K562 (cell line): ENCODE measurements around the gene DLG4. TPM values are rescaled to one million over a fixed set of nuclear protein-coding genes. Genes with fewer than 3 reads are reported as not detected.

Experiments used
- BMI1 ChIP-seq: fragments of 150-350 bp; IDR thresholded peaks from 2 replicates; pipeline ENCODE4 v1.6.1; 2014; ENCODE audit warnings: low read length
- CCAR2 ChIP-seq: fragments of 200-400 bp; formaldehyde crosslinking; IDR thresholded peaks from 2 replicates; pipeline ENCODE4 v1.6.1; 2017; ENCODE audit warnings: mild to moderate bottlenecking, low read depth, low read length
- CLOCK ChIP-seq: fragments of 250-450 bp; sonication (Bioruptor Pico); IDR thresholded peaks from 2 replicates; pipeline ENCODE4 v1.4.0; 2020; ENCODE audit warnings: mild to moderate bottlenecking, moderate library complexity, borderline replicate concordance
- COPS2 ChIP-seq: fragments of 450-650 bp; conservative IDR thresholded peaks from 2 replicates; pipeline ENCODE4 v1.6.1; 2016; ENCODE audit warnings: mild to moderate bottlenecking, moderate library complexity
- FOXJ2 ChIP-seq: fragments of 200-800 bp; sonication (Bioruptor generic); IDR thresholded peaks from 2 replicates; pipeline ENCODE4 v1.6.1; 2016; ENCODE audit warnings: missing genetic modification characterization, missing compliant biosample characterization
- GATAD2B ChIP-seq: fragments of 450-650 bp; IDR thresholded peaks from 2 replicates; pipeline ENCODE4 v1.6.1; 2017; ENCODE audit warnings: mild to moderate bottlenecking, borderline replicate concordance
- HIVEP1 ChIP-seq: fragments of 250-450 bp; sonication (Bioruptor Pico); IDR thresholded peaks from 2 replicates; pipeline ENCODE4 v1.4.0; 2020; ENCODE audit warnings: mild to moderate bottlenecking
- ID3 ChIP-seq, 2 experiments: fragments of 250-450 bp in 1 of 2; fragments of 450-650 bp in 1 of 2; sonication (Bioruptor Pico) in 1 of 2; IDR thresholded peaks; 2 replicates each; pipeline versions ENCODE4 v1.6.1 to v1.8.0; 2016 to 2021; ENCODE audit warnings: mild to moderate bottlenecking in 2 of 2, moderate library complexity in 2 of 2, missing compliant biosample characterization in 1 of 2, missing genetic modification characterization in 1 of 2
- KLF1 ChIP-seq: fragments of 450-650 bp; IDR thresholded peaks from 2 replicates; pipeline ENCODE4 v1.6.1; 2016; ENCODE audit warnings: missing genetic modification characterization, missing compliant biosample characterization
- MTA1 ChIP-seq: fragments of 450-650 bp; IDR thresholded peaks from 2 replicates; pipeline ENCODE4 v1.6.1; 2017; ENCODE audit warnings: borderline replicate concordance
- NFE2L1 ChIP-seq: fragments of 450-650 bp; IDR thresholded peaks from 2 replicates; pipeline ENCODE4 v1.6.1; 2016; ENCODE audit warnings: missing genetic modification characterization, low read depth, mild to moderate bottlenecking, missing compliant biosample characterization, moderate library complexity, borderline replicate concordance
- NKRF ChIP-seq: fragments of 450-650 bp; IDR thresholded peaks from 2 replicates; pipeline ENCODE4 v1.6.1; 2016; ENCODE audit warnings: borderline replicate concordance
- NR1H2 ChIP-seq: sonication (generic); formaldehyde crosslinking; IDR thresholded peaks from 2 replicates; pipeline ENCODE4 v1.4.0; 2020; ENCODE audit warnings: mild to moderate bottlenecking, missing genetic modification reagents
- POLR3A ChIP-seq: IDR thresholded peaks from 2 replicates; pipeline ENCODE4 v1.6.1; 2011; ENCODE audit warnings: borderline replicate concordance, mild to moderate bottlenecking, moderate library complexity; ENCODE audit not compliant: insufficient read length, insufficient read depth; ENCODE audit errors: extremely low read depth
- STAT5A ChIP-seq: IDR thresholded peaks from 2 replicates; pipeline ENCODE4 v1.6.1; 2012; ENCODE audit warnings: low read length, inconsistent platforms, borderline replicate concordance
- TAF15 ChIP-seq: fragments of 200-400 bp; formaldehyde crosslinking; IDR thresholded peaks from 2 replicates; pipeline ENCODE4 v1.6.1; 2017; ENCODE audit warnings: mild to moderate bottlenecking, low read depth, low read length, moderate library complexity
- VEZF1 ChIP-seq: fragments of 200-800 bp; sonication (Bioruptor generic); IDR thresholded peaks from 2 replicates; pipeline ENCODE4 v1.6.1; 2017; ENCODE audit warnings: missing genetic modification characterization, missing compliant biosample characterization
- ZNF445 ChIP-seq: fragments of 250-450 bp; sonication (Bioruptor Pico); IDR thresholded peaks from 2 replicates; pipeline ENCODE4 v1.4.0; 2020; ENCODE audit warnings: low read depth, mild to moderate bottlenecking, moderate library complexity
- polyA plus RNA-seq, 8 experiments: library from polyadenylated mRNA; depleted of rRNA in 4 of 8; stranded (reverse) in 5 of 8; unstranded in 3 of 8; fragments of >200 nt; fragmentation: Nextera tagmentation in 2 of 8; fragmentation: Illumina TruSeq in 1 of 8; extraction: Ambion mirVana in 2 of 8; extraction: Trizol in 1 of 8; gene quantifications; 2 replicates each; pipeline versions ENCODE4 v1.2.1 to v1.2.3, GENCODE V29; 2011 to 2014; ENCODE audit warnings: inconsistent platforms in 1 of 8, missing spikeins in 1 of 8
- total RNA-seq, 7 experiments: library from RNA; depleted of rRNA in 6 of 7; stranded (reverse); fragments of >200 nt in 6 of 7; fragmentation: Illumina TruSeq in 2 of 7; extraction: Trizol in 2 of 7; gene quantifications; 2 replicates each; pipeline versions ENCODE4 v1.2.1 to v1.2.3, GENCODE V29; 2011 to 2021; ENCODE audit warnings: low replicate concordance in 1 of 7

Gene DLG4
- total and polyA plus RNA-seq, 9 of the 15 experiments (the other 6 are each of a cell fraction or from before 2014, with no cell fraction given), result 0.03 to 12.0 (median 4.1) TPM

- no peak for TF ChIP-seq NFE2L1 (tag)
- peak; percentile 88 for TF ChIP-seq NKRF
- TF ChIP-seq VEZF1, result peak; percentile 89
- TF ChIP-seq KLF1 (tag), result no peak
- no peak for TF ChIP-seq TAF15
- peak; percentile 97 for TF ChIP-seq MTA1
- no peak for TF ChIP-seq CLOCK (CRISPR knock-in tag)
- TF ChIP-seq COPS2, result no peak
- TF ChIP-seq FOXJ2 (tag), result no peak
- TF ChIP-seq STAT5A, result no peak
- no peak for TF ChIP-seq HIVEP1 (CRISPR knock-in tag)
- no peak for TF ChIP-seq ID3 (CRISPR knock-in tag; IDR thresholded peaks at IDR 0.05)
- 0 out of 2 replicates have a peak, but pooled peaks have one; percentile 27 for TF ChIP-seq ID3 (tag; IDR thresholded peaks at IDR 0.05)
- no peak for TF ChIP-seq POLR3A
- TF ChIP-seq ZNF445, result no peak
- TF ChIP-seq CCAR2, result no peak
- TF ChIP-seq BMI1, result no peak
- TF ChIP-seq NR1H2 (CRISPR knock-in tag), result no peak
- peak; percentile 51; the same call in 1 of the 2 replicates for TF ChIP-seq GATAD2B
Measured at GRCh38 chr17:7252176-7253043, 32.8 kb upstream of the DLG4 start, which contains the start of gene ELP5 (continued).
